ENCODE results near the gene NKX2-4. TPM values are rescaled to one million over a fixed set of nuclear protein-coding genes. Genes with fewer than 3 reads are reported as not detected.

The NKX2-4 gene
- polyA plus RNA-seq, 2 of the 4 experiments (the other 2 are of a cell fraction), result not detected

DNA sequence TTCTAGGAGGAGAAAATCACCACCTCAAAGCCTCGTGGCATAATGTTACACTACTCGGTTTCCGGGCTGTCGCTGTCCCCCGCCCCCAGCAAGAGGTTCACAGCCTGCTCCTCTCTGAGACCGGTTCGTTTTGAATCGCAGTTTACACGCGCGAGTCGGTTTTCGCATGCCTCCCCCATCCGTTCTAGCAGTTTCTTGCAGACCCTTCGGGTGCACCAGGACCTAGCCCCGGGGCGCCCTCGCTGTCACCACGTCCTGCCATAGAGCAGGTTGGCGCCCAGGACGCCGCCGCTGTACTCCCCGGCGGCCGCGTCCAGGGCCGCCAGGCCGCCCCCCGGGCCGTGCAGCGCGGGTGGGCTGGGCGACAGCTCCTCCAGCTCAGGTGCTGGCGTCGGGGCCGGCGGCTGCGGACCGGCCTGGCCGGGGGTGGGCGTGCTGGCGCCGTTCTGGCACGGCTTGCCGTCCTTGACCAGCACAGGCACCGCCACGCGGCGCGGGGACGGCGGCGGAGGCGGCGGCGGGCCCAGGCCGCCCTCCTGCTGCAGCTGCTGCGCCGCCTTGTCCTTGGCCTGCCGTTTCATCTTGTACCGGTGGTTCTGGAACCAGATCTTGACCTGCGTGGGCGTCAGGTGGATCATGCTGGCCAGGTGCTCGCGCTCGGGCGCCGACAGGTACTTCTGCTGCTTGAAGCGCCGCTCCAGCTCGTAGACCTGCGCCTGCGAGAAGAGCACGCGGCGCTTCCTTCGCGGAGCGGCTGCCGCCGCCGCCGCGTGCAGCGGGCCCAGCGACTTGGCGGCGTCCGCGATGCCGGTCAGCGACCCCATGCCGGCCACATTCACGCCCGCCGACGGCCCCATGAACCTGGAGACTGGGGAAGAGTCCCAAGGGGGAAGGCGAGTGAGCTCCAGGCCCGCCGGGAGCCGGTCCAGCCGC lies 1.4 kb downstream of the NKX2-4 start:
- no peak for FAIRE-seq
- CTCF ChIA-PET, result interaction anchor here (0.7 to 1.3 kb wide), 3 partner anchors 12 to 133 kb away, joined by 3 to 4 read pairs (median 3); no protein-coding TSS in a partner anchor
- POLR2A ChIA-PET, result no interaction called here
- TF ChIP-seq FOSL2 (IDR thresholded peaks at IDR 0.05) (no peak), FOSL2 (CRISPR knock-in tag; IDR thresholded peaks at IDR 0.05) (no peak), JUN (IDR thresholded peaks at IDR 0.05) (no peak), NPAS2 (CRISPR knock-in tag; IDR thresholded peaks at IDR 0.05; ENCODE audit: borderline replicate concordance) (no peak), MAFK (IDR thresholded peaks at IDR 0.05; ENCODE audit: partially characterized antibody) (no peak), RARB (CRISPR knock-in tag; IDR thresholded peaks at IDR 0.05) (no peak), HOXB13 (CRISPR knock-in tag; IDR thresholded peaks at IDR 0.05; ENCODE audit: low read depth) (no peak), BCL3 (IDR thresholded peaks at IDR 0.05) (no peak), TP53 (CRISPR knock-in tag; IDR thresholded peaks at IDR 0.05) (no peak), POLR2A (IDR thresholded peaks at IDR 0.05; ENCODE audit: low read length) (no peak), SREBF2 (IDR thresholded peaks at IDR 0.05) (no peak), MYC (IDR thresholded peaks at IDR 0.05; ENCODE audit: borderline replicate concordance, low read length) (no peak), HOXB5 (CRISPR knock-in tag; IDR thresholded peaks at IDR 0.05) (no peak), GATA3 (IDR thresholded peaks at IDR 0.05; ENCODE audit: borderline replicate concordance) (no peak), HDAC2 (IDR thresholded peaks at IDR 0.05) (no peak), POLR2AphosphoS2 (conservative IDR thresholded peaks at IDR 0.05; ENCODE audit: low read length) (no peak), PBX3 (IDR thresholded peaks at IDR 0.05) (no peak), HMGXB4 (CRISPR knock-in tag; IDR thresholded peaks at IDR 0.05; ENCODE audit: borderline replicate concordance) (no peak), ZNF302 (CRISPR knock-in tag; IDR thresholded peaks at IDR 0.05) (no peak)
- TF ChIP-seq, protein P1, sequence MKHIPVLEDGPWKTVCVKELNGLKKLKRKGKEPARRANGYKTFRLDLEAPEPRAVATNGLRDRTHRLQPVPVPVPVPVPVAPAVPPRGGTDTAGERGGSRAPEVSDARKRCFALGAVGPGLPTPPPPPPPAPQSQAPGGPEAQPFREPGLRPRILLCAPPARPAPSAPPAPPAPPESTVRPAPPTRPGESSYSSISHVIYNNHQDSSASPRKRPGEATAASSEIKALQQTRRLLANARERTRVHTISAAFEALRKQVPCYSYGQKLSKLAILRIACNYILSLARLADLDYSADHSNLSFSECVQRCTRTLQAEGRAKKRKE (CRISPR knock-in tag; IDR thresholded peaks at IDR 0.05; ENCODE audit: low read depth), result no peak
- ATAC-seq, result no peak; a peak in 1 of 6 replicates
- no peak overlapping the region for H3K27ac ChIP-seq
- no peak for DNase-seq (ENCODE audit: low read depth in 1 of 2, low spot score in 1 of 2)
- WGBS (ENCODE audit: missing lambda C conversion rate), result 78% methylated on average over 66 of the region's 103 CpGs
- H3K9me3 ChIP-seq, result no peaks in the 10 kb centered on the region
- peaks cover 5% of the 10 kb centered on the region; the same call in 2 of the 3 replicates for H3K4me1 ChIP-seq
- no peak overlapping the region; the same call in 2 of the 3 replicates for H3K4me2 ChIP-seq
- H3K4me3 ChIP-seq, result no peak overlapping the region; the same call in 2 of the 3 replicates

DNA sequence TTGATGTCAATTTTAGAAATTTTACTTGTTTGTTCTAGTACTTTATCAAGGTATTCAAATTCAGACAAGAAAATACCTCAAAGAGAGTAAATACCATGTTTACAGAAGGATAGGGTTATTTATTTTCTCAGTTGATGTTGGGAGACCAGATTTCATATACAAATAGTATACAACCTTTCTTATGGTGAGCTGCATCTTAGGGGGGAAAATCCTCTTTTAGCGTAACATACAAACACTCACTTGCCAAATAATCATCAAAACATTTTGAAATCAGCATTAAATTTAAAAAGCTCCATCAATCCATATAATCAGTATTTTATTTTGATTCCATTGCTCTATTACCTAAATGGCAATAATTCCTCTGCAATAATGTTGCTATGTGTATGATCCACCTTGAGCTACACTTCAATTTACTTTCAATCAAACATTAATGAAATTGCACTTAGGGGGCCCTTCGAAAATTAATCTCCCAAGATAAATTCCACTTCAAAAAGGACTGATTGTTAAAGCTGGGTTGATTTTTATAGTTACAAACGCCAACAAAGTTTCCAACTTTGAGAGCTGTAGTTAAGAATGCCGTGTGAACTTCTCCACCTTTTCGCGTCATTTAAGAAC lies 2.2 kb downstream of the NKX2-4 start:
- no peak for DNase-seq (ENCODE audit: low read depth in 1 of 2, low spot score in 1 of 2)
- no peak for ATAC-seq
- ChIA-PET CTCF (interaction anchor here (0.9 to 1.3 kb wide), 2 partner anchors 11 to 134 kb away, joined by 3 read pairs; no protein-coding TSS in a partner anchor), POLR2A (no interaction called here)
- WGBS (ENCODE audit: missing lambda C conversion rate), result 58% methylated on average over 6 of the region's 6 CpGs
- Histone ChIP-seq H3K4me1 (peaks cover 5% of the 10 kb centered on the region; the same call in 2 of the 3 replicates), H3K4me3 (no peak overlapping the region), H3K4me2 (no peak overlapping the region), H3K9me3 (no peaks in the 10 kb centered on the region), H3K27ac (no peak overlapping the region)
- no peak for TF ChIP-seq CEBPB (IDR thresholded peaks at IDR 0.05)
- 0 out of 2 replicates have a peak, but pooled peaks have one; percentile 63 for TF ChIP-seq CBX8 (IDR thresholded peaks at IDR 0.05)
- FAIRE-seq, result no peak

All from A549 (cell line).